ENCODE results near the gene NECTIN4.
"Not testable (repeated sequence)": the region's sequence is repeated elsewhere in the genome, so short reads cannot be mapped to it uniquely, and the experiment has no call there.

NECTIN4 gene

DNA sequence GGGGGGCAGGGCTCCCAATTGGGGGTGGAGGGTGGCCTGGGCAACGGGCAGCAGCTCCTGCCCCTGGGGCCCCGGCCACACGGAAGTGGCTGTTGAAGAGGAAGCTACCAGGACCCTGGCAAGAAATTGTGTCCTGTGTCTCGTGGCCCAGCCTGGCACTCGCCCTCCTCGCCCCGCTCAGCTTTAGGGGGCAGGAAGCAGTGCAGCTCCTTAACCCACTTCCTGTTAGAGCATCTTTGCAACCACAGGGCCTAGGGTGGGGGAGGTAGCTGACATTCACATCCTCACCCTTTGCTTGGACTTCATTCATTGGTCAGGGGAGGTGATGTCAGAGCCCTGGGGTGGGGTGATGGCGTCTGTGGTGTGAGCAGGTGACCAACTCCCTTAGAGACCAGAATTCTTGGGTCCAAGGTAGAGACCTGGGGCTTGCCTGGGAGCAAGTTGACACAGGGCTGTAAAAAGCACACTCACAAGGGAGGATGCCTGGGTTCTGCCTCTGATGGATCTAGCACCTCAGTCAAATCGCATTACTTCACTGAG is 19.6 kb downstream of the NECTIN4 start, which contains the start of gene ARHGAP30:
Gene ARHGAP30 (minus strand): TSS at position 161 of the 540 bp plus-strand sequence. CDS start 267 bp downstream, outside the sequence.
- Histone ChIP-seq H3K27ac (ENCODE audit: low read depth, low read length) (no peak within 1 kb of the TSS), H3K4me3 (ENCODE audit: low read depth, low read length) (no peak within 1 kb of the TSS), H3K9ac (ENCODE audit: low read depth, low read length) (no peak within 1 kb of the TSS)

DNA sequence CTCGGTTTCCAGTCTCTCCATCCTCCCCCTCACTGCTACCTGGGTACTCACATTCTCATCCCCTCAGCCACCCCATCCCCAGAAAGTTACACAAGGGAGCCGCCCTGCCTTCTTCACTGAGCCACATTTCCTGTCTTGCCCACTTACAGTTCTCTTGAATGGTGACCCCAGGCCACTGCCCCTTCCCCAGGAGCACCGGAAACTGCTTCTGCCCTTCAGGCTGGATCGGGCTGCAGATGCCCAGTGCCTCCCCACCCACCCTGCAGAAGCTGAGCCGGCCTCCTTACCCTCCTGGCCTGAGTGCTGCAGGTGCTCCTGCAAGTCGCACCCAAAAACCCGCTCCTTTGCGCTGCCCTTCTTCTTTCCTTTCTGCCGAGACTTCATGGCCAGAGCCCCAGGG is 20.1 kb downstream of the NECTIN4 start:
- no peak overlapping the region for H3K9ac ChIP-seq (ENCODE audit: low read depth, low read length)
- no peaks in the 10 kb centered on the region for H3K4me1 ChIP-seq (ENCODE audit: control insufficient read depth, insufficient read depth, low read length)
- H3K27me3 ChIP-seq (ENCODE audit: control insufficient read depth, insufficient read depth, low read length): no peaks in the 10 kb centered on the region
- H3K4me3 ChIP-seq (ENCODE audit: low read depth, low read length): no peak overlapping the region
- no peak overlapping the region for H3K27ac ChIP-seq (ENCODE audit: low read depth, low read length)
- H3K36me3 ChIP-seq (ENCODE audit: control insufficient read depth, insufficient read depth, low read length): no peaks in the 10 kb centered on the region
- H3K9me3 ChIP-seq (ENCODE audit: control insufficient read depth, insufficient read depth, low read length): no peaks in the 10 kb centered on the region

More for the DNA sequence above, 19.6 kb downstream of the NECTIN4 start, which contains the start of gene ARHGAP30:
- Histone ChIP-seq H3K4me1 (ENCODE audit: control insufficient read depth, insufficient read depth, low read length) (no peaks in the 10 kb centered on the region), H3K27me3 (ENCODE audit: control insufficient read depth, insufficient read depth, low read length) (no peaks in the 10 kb centered on the region), H3K9me3 (ENCODE audit: control insufficient read depth, insufficient read depth, low read length) (no peaks in the 10 kb centered on the region), H3K36me3 (ENCODE audit: control insufficient read depth, insufficient read depth, low read length) (no peaks in the 10 kb centered on the region)

DNA sequence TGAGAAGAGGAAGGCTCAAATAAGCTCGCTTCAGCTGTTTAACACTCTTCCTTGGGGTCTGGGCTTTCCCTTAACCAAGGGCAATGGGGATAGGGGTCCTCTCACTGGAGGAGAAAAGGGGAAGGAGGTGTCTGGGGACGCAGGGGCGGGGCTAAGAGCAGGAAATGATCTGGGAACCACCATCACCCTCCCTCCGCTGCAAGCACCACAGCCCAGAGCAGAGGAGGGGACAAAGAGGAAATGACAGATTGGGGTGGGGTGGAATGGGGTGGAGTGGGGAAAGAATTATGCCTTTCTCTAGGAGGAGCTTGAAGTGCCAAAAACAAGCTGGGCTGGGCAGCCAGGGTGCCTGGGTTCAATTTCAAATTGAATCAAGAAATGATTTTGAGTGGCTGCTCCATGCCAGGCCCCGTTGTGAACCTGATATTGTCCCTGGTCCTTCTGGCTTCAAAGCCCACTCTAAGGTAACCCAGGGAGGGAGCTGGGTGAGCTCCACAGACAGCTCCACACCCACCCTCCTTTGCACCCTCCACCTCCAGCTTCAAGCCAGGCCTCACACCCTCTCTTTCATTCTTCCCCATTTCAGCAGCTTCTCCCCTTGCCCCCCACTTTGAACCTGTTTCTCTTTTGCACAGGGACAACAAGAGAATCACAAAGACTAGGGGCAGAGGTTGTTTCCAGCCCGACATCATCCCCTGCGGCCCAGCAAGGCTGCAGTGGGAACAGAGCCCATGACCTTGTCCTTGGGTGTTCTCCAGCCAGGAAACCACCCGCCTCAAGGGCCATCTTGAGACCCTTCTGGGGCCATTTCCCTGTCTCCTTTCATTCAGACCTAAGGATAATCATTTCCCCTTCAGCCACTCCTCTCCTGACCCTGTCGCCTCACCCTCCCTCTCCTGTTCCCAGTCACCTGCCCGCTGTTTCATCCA is 20.8 kb downstream of the NECTIN4 start:
- no peaks in the 10 kb centered on the region for H3K27me3 ChIP-seq (ENCODE audit: control insufficient read depth, insufficient read depth, low read length)
- no peaks in the 10 kb centered on the region for H3K4me1 ChIP-seq (ENCODE audit: control insufficient read depth, insufficient read depth, low read length)
- H3K27ac ChIP-seq (ENCODE audit: low read depth, low read length): no peak overlapping the region
- no peaks in the 10 kb centered on the region for H3K36me3 ChIP-seq (ENCODE audit: control insufficient read depth, insufficient read depth, low read length)
- H3K9ac ChIP-seq (ENCODE audit: low read depth, low read length): no peak overlapping the region
- no peak overlapping the region for H3K4me3 ChIP-seq (ENCODE audit: low read depth, low read length)
- H3K9me3 ChIP-seq (ENCODE audit: control insufficient read depth, insufficient read depth, low read length): no peaks in the 10 kb centered on the region

DNA sequence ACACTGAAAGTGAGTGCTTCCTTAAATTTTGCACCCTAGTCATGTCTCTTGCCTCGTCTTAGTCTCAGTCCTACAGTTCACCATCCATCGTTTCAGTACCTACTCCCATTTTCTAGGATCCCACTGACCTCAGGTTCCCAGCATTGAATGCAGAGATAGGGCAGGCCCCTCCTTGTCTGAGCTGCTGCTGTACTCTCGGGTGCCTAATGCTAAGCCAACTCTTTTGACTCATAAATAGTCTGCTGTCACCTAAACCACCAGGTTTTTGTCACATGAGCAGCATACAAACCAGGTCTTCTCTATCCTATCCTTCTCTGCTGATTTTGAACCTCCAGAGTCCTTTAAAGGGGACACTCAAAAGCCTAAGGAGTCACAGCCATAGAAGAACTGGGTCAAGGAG is 22.7 kb downstream of the NECTIN4 start:
- no peak overlapping the region for H3K27ac ChIP-seq (ENCODE audit: low read depth, low read length)
- H3K4me3 ChIP-seq (ENCODE audit: low read depth, low read length): no peak overlapping the region
- H3K36me3 ChIP-seq (ENCODE audit: control insufficient read depth, insufficient read depth, low read length): no peaks in the 10 kb centered on the region

DNA sequence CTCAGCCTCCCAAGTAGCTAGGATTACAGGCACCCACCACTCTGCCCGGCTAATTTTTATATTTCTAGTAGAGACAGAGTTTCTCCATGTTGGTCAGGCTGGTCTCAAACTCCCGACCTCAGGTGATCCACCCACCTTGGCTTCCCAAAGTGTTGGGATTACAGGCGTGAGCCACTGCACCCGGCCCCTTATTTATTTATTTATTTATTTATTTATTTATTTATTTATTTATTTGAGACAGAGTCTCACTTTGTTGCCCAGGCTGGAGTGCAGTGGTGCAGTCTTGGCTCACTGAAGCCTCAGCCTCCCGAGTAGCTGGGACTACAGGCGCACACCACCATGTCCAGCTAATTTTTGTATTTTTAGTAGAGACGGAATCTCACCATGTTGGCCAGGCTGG is 23.7 kb downstream of the NECTIN4 start:
- H3K9ac ChIP-seq (ENCODE audit: low read depth, low read length); H3K9me3 ChIP-seq (ENCODE audit: control insufficient read depth, insufficient read depth, low read length); H3K27ac ChIP-seq (ENCODE audit: low read depth, low read length); H3K4me1 ChIP-seq (ENCODE audit: control insufficient read depth, insufficient read depth, low read length); H3K36me3 ChIP-seq (ENCODE audit: control insufficient read depth, insufficient read depth, low read length); H3K4me3 ChIP-seq (ENCODE audit: low read depth, low read length); H3K27me3 ChIP-seq (ENCODE audit: control insufficient read depth, insufficient read depth, low read length): not testable (repeated sequence)

More for the DNA sequence above, 22.7 kb downstream of the NECTIN4 start:
- Histone ChIP-seq H3K9me3 (ENCODE audit: control insufficient read depth, insufficient read depth, low read length) (no peaks in the 10 kb centered on the region), H3K9ac (ENCODE audit: low read depth, low read length) (no peak overlapping the region), H3K4me1 (ENCODE audit: control insufficient read depth, insufficient read depth, low read length) (no peaks in the 10 kb centered on the region), H3K27me3 (ENCODE audit: control insufficient read depth, insufficient read depth, low read length) (no peaks in the 10 kb centered on the region)

DNA sequence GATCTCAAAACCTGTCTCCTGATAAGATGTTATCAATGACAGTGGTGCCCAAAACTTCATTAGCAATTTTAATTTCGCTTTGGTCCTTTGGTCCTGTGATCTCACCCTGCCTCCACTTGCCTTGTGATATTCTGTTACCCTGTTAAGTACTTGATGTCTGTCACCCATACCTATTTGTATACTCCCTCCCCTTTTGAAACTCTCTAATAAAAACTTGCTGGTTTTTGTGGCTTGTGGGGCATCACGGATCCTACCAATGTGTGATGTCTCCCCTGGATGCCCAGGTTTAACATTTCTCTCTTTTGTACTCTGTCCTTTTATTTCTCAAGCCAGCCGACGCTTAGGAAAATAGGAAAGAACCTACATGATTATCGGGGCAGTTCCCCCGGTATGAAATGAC is 25.4 kb downstream of the NECTIN4 start:
- H3K9me3 ChIP-seq (ENCODE audit: control insufficient read depth, insufficient read depth, low read length); H3K9ac ChIP-seq (ENCODE audit: low read depth, low read length); H3K36me3 ChIP-seq (ENCODE audit: control insufficient read depth, insufficient read depth, low read length); H3K4me1 ChIP-seq (ENCODE audit: control insufficient read depth, insufficient read depth, low read length); H3K4me3 ChIP-seq (ENCODE audit: low read depth, low read length); H3K27ac ChIP-seq (ENCODE audit: low read depth, low read length); H3K27me3 ChIP-seq (ENCODE audit: control insufficient read depth, insufficient read depth, low read length): not testable (repeated sequence)

DNA sequence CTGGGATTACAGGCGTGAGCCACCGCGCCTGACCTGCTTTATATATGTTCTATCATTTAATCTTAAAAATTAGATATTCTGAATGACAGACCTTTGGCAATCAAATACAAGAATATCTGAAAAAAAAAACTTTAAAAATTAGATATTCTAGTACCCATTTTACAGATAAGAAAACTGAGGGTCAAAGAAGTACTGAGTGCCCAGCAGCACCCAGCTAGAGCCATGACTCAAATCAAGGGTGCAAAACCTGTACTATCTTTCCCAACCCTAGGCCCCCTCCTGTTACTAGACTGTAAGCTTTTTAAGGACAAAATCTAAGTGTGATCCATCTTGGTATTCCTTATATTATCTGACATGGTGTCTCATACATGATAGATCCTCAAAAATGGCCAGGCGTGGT is 27.9 kb downstream of the NECTIN4 start:
- no peaks in the 10 kb centered on the region for H3K9me3 ChIP-seq (ENCODE audit: control insufficient read depth, insufficient read depth, low read length)
- no peaks in the 10 kb centered on the region for H3K36me3 ChIP-seq (ENCODE audit: control insufficient read depth, insufficient read depth, low read length)
- no peak overlapping the region for H3K4me3 ChIP-seq (ENCODE audit: low read depth, low read length)
- no peak overlapping the region for H3K9ac ChIP-seq (ENCODE audit: low read depth, low read length)
- H3K27ac ChIP-seq (ENCODE audit: low read depth, low read length): no peak overlapping the region
- H3K27me3 ChIP-seq (ENCODE audit: control insufficient read depth, insufficient read depth, low read length): no peaks in the 10 kb centered on the region
- H3K4me1 ChIP-seq (ENCODE audit: control insufficient read depth, insufficient read depth, low read length): no peaks in the 10 kb centered on the region

DNA sequence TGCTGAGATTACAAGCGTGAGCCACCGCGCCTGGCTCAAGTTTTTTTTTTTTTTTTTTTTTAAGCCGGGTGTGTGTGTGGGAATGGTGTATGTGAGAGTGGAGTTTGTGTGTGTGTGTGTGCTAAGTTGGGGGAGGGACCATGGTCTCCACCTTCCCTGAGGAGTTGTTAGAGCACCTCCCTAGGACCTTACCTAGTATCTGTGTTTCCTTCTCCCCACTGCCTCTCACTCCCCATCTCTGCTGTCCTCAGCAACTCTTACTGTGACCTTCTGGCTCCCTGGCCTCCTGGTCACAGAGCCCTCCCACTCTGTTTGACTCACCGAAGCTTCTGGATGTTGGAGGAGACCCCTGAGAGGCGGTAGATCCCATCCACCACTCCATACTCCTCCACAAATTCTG is 30.1 kb downstream of the NECTIN4 start:
- Histone ChIP-seq H3K9me3 (ENCODE audit: control insufficient read depth, insufficient read depth, low read length) (no peaks in the 10 kb centered on the region), H3K27ac (ENCODE audit: low read depth, low read length) (no peak overlapping the region), H3K4me1 (ENCODE audit: control insufficient read depth, insufficient read depth, low read length) (no peaks in the 10 kb centered on the region), H3K36me3 (ENCODE audit: control insufficient read depth, insufficient read depth, low read length) (no peaks in the 10 kb centered on the region), H3K27me3 (ENCODE audit: control insufficient read depth, insufficient read depth, low read length) (no peaks in the 10 kb centered on the region), H3K4me3 (ENCODE audit: low read depth, low read length) (no peak overlapping the region), H3K9ac (ENCODE audit: low read depth, low read length) (no peak overlapping the region)

DNA sequence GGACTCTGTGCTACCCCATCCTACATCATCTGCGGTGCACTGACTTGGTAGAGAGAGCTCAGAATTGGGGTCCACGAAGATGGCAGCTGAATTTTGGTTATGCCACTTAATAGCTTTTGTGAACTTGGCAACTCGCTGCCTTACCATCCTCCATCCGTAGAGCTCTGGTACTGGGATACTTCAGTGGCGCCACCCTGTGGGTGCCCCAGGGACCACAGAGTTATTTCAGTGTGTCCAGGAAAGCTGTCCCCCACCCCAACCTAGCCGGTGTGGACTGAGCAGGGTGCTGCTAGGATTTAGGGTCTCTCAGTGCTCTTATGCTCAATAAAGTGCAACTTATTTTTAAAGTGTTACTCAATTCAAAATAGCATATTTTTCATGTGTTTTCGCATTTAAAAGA is 34.6 kb downstream of the NECTIN4 start:
- Histone ChIP-seq H3K36me3 (ENCODE audit: control insufficient read depth, insufficient read depth, low read length) (no peaks in the 10 kb centered on the region), H3K9me3 (ENCODE audit: control insufficient read depth, insufficient read depth, low read length) (no peaks in the 10 kb centered on the region), H3K4me1 (ENCODE audit: control insufficient read depth, insufficient read depth, low read length) (no peaks in the 10 kb centered on the region), H3K27ac (ENCODE audit: low read depth, low read length) (no peak overlapping the region), H3K4me3 (ENCODE audit: low read depth, low read length) (no peak overlapping the region), H3K9ac (ENCODE audit: low read depth, low read length) (no peak overlapping the region), H3K27me3 (ENCODE audit: control insufficient read depth, insufficient read depth, low read length) (no peaks in the 10 kb centered on the region)

DNA sequence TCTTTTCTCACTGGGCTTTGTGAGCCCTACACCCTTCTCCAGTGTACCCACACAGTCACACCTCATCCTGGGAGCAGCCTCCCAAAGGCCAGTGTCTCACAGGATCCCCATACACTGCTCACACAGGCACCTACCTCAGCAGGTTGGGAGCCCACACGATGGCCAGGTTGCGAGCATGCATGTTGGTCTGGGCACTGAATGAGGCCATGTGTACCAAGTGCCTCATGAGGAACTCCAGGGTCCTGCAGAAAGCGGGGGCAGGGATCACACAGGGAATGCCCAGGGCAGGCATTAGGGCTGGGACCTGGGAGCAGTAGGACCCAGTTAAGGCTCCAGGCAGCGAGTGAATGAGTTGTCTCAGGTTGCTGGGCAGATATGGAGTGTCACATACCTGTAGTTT is 35.1 kb downstream of the NECTIN4 start:
- H3K4me1 ChIP-seq (ENCODE audit: control insufficient read depth, insufficient read depth, low read length): no peaks in the 10 kb centered on the region
- H3K4me3 ChIP-seq (ENCODE audit: low read depth, low read length): no peak overlapping the region
- H3K27me3 ChIP-seq (ENCODE audit: control insufficient read depth, insufficient read depth, low read length): no peaks in the 10 kb centered on the region
- no peak overlapping the region for H3K9ac ChIP-seq (ENCODE audit: low read depth, low read length)
- H3K9me3 ChIP-seq (ENCODE audit: control insufficient read depth, insufficient read depth, low read length): no peaks in the 10 kb centered on the region
- no peak overlapping the region for H3K27ac ChIP-seq (ENCODE audit: low read depth, low read length)
- no peaks in the 10 kb centered on the region for H3K36me3 ChIP-seq (ENCODE audit: control insufficient read depth, insufficient read depth, low read length)

DNA sequence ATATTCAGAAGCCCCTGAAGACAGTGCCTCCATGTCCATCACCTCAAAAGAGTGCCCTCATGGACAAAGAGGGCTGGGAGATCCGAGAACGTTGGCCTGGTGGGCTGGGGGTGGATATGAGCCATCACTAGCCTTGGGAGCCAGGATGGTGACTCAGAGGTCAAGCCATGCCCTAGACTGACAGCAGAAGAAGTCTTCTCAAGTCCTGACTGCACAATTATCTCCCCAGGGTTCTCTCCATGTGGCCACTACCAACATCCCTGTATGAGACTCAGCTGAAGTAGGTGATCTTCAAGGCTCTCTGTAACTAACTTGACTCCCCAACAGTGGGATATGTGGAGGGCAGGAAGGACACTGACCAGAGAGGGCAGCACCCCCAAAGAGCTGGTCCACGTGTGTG is 36.5 kb downstream of the NECTIN4 start:
- H3K4me3 ChIP-seq (ENCODE audit: low read depth, low read length): no peak overlapping the region
- H3K9ac ChIP-seq (ENCODE audit: low read depth, low read length): no peak overlapping the region
- H3K27me3 ChIP-seq (ENCODE audit: control insufficient read depth, insufficient read depth, low read length): no peaks in the 10 kb centered on the region
- H3K27ac ChIP-seq (ENCODE audit: low read depth, low read length): no peak overlapping the region
- H3K9me3 ChIP-seq (ENCODE audit: control insufficient read depth, insufficient read depth, low read length): no peaks in the 10 kb centered on the region
- H3K36me3 ChIP-seq (ENCODE audit: control insufficient read depth, insufficient read depth, low read length): no peaks in the 10 kb centered on the region
- H3K4me1 ChIP-seq (ENCODE audit: control insufficient read depth, insufficient read depth, low read length): no peaks in the 10 kb centered on the region

Measured in HUES48 (cell line).